Colon (tissue), 2 donors: ENCODE results near the gene UTS2.

ENCODE experiments used
- FAIRE-seq: peaks from 2 replicates; lab custom pipeline; 2012; peaks lifted over from hg19 to GRCh38; lab: Jason Lieb, UNC
- donor health status: control.
- donor health status: control.

The UTS2 gene

DNA sequence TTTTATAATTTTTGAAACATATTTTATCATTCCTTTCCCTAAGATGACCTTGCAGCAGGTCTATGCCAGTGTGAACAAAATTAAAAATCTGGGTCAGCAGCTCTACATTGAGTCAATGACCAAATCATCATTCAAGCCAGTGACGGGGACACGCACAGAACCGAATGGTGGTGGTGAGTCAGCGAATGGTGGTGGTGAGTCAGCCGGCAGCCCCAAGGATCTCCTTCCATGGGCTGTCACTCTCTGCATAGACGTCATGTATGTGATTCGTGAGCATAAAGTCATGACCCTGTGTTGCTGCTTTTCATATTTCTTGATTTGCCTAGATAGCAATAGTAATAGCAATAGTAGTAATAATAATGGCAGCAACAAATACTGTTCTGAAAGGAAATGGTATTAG, 42.5 kb downstream of the UTS2 start:
- FAIRE-seq = no peak

DNA sequence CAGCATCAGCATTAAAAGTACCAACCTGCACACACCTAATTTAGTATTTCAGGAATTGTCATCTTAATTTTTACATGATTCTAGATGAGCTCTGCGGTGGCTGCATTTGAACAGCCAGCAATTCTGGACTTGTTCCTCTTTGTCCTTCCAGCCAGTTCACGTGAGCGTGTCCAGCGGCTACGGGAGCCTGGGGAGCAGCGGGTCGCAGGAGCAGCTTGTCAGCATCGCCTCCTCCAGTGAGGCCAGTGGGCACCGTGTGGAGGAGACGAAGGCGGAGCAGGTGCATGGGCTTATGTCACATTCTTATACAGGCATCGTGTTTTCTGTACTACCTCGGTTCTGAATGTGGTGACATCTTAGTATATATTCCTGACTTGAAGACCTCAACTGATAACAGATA, 43.1 kb downstream of the UTS2 start:
- FAIRE-seq = no peak

DNA sequence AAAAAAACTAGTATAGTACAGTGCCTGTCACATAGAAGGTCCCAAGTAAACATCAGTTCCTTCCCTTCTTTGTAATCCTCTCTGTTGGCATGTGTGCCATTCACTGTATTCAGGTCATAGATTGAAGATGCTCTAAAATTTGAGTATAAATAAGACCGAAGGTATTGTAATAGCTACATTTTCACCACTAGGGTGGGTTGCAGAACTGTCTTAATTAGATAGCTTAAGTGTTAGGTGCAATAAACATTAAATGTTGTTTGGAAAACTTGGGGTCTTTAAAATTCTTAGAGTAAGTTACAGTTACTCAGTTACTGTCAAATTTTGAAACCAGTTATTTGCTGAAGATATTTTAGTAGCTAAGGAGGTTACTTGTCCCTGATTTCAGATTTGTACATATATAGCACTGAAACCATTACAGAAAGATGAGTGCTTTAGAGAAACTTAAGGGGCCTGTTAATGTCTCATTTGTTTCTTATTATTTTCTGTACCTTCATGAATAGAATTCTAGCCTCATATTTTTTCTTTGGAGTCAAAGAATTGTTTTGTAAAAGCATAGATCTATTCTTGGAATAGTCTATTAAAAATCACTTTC, 44.5 kb downstream of the UTS2 start:
- FAIRE-seq = no peak

DNA sequence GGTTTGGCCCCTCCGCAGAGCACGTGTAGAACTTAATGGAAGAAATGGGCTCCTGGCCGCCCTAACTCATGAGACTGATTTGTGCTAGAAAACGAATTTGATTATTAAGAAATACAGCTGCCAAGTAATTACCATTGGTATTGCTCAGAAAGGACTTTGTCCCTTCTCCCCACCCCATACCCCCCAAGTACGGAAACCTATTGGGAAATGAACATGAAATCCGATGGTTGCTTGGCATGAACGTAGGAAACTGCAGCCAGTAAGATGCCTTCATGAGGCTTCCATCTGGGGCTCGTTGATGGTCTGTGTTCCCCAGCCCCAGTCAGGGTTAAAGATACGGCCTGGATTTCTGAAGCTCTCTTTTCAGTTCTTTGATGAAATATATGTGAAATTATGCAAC, 47.4 kb downstream of the UTS2 start:
- no peak for FAIRE-seq
